WTC11 (cell line): ENCODE results near the gene LY6G5B. TPM values are rescaled to one million over a fixed set of nuclear protein-coding genes. Genes with fewer than 3 reads are reported as not detected.

Experiments
- ATAC-seq: fragments of 200-7000 bp; cut with Tn5 transposase; 2 replicates; pipeline ENCODE4 v1.10.0; 2021; ENCODE audit warnings: mild to moderate bottlenecking, moderate library complexity
- CTCF ChIA-PET: fragments of 300-600 bp; sonication (Branson Sonifier 250); formaldehyde crosslinking; loops from one replicate; lab custom pipeline; 2021; ENCODE audit warnings: antibody characterized with exemption; lab: Charles Lee
- POLR2A ChIA-PET: fragments of 350-600 bp; sonication (Branson Sonifier 250); formaldehyde crosslinking; loops from one replicate; lab custom pipeline; 2021; ENCODE audit warnings: antibody characterized with exemption; lab: Charles Lee
- DNase-seq: peaks from one replicate; pipeline ENCODE4 v3.0.0; 2021; ENCODE audit warnings: low spot score
- H3K27ac Mint-ChIP-seq: 2 replicates; pipeline ENCODE4 v1.8.0; 2021; ENCODE audit warnings: mixed read lengths
- H3K27me3 Mint-ChIP-seq: 2 replicates; pipeline ENCODE4 v1.8.0; 2021; ENCODE audit warnings: low read depth, mild to moderate bottlenecking, moderate library complexity, mixed read lengths
- H3K36me3 Mint-ChIP-seq: 2 replicates; pipeline ENCODE4 v1.8.0; 2021; ENCODE audit warnings: mixed read lengths
- H3K4me1 Mint-ChIP-seq: 2 replicates; pipeline ENCODE4 v1.8.0; 2022; ENCODE audit warnings: mixed read lengths
- H3K4me3 Mint-ChIP-seq: 2 replicates; pipeline ENCODE4 v1.8.0; 2021; ENCODE audit warnings: mild to moderate bottlenecking, moderate library complexity, mixed read lengths
- H3K9me3 Mint-ChIP-seq: 2 replicates; pipeline ENCODE4 v1.8.0; 2021; ENCODE audit warnings: mixed read lengths
- ARID4B ChIP-seq: sonication (generic); formaldehyde crosslinking; IDR thresholded peaks from 2 replicates; pipeline ENCODE4 v1.8.0; 2023; ENCODE audit warnings: missing genetic modification reagents, mild to moderate bottlenecking, borderline replicate concordance
- ATF3 ChIP-seq: sonication (generic); formaldehyde crosslinking; conservative IDR thresholded peaks from 2 replicates; pipeline ENCODE4 v1.8.1; 2022; ENCODE audit warnings: mild to moderate bottlenecking, missing genetic modification reagents
- CDX4 ChIP-seq: fragments of 250-450 bp; sonication (Bioruptor Pico); IDR thresholded peaks from 2 replicates; pipeline ENCODE4 v1.9.0; 2021; ENCODE audit warnings: moderate library complexity, mild to moderate bottlenecking, inconsistent platforms, borderline replicate concordance
- E2F1 ChIP-seq: sonication (generic); formaldehyde crosslinking; IDR thresholded peaks from 2 replicates; pipeline ENCODE4 v1.8.0; 2022; ENCODE audit warnings: mild to moderate bottlenecking, missing genetic modification reagents
- ETV6 ChIP-seq: sonication (generic); formaldehyde crosslinking; IDR thresholded peaks from 2 replicates; pipeline ENCODE4 v1.8.1; 2022; ENCODE audit warnings: mild to moderate bottlenecking, missing genetic modification reagents
- FOXJ3 ChIP-seq: sonication (generic); formaldehyde crosslinking; IDR thresholded peaks from 2 replicates; pipeline ENCODE4 v1.9.0; 2021; ENCODE audit warnings: missing genetic modification reagents, mild to moderate bottlenecking, borderline replicate concordance
- FOXP1 ChIP-seq: sonication (generic); formaldehyde crosslinking; IDR thresholded peaks from 2 replicates; pipeline ENCODE4 v1.8.0; 2022; ENCODE audit warnings: missing genetic modification reagents, mild to moderate bottlenecking, moderate library complexity, borderline replicate concordance
- GTF2I ChIP-seq: fragments of 250-450 bp; sonication (Bioruptor Pico); conservative IDR thresholded peaks from 2 replicates; pipeline ENCODE4 v1.4.0; 2021; ENCODE audit warnings: mild to moderate bottlenecking
- IRF2 ChIP-seq: sonication (generic); formaldehyde crosslinking; IDR thresholded peaks from 2 replicates; pipeline ENCODE4 v1.8.0; 2022; ENCODE audit warnings: low read depth, missing genetic modification reagents, borderline replicate concordance
- JAZF1 ChIP-seq: fragments of 250-450 bp; sonication (Bioruptor Pico); IDR thresholded peaks from 2 replicates; pipeline ENCODE4 v1.9.0; 2021; ENCODE audit warnings: moderate library complexity, mild to moderate bottlenecking, inconsistent platforms
- JUN ChIP-seq: sonication (generic); formaldehyde crosslinking; IDR thresholded peaks from 2 replicates; pipeline ENCODE4 v1.8.0; 2023; ENCODE audit warnings: mild to moderate bottlenecking, missing genetic modification reagents
- MLX ChIP-seq: sonication (generic); formaldehyde crosslinking; IDR thresholded peaks from 2 replicates; pipeline ENCODE4 v1.8.1; 2023; ENCODE audit warnings: mild to moderate bottlenecking, missing genetic modification reagents, moderate library complexity
- NR1H2 ChIP-seq: sonication (generic); formaldehyde crosslinking; IDR thresholded peaks from 2 replicates; pipeline ENCODE4 v1.9.0; 2021; ENCODE audit warnings: mild to moderate bottlenecking, moderate library complexity, missing genetic modification reagents
- NR3C1 ChIP-seq: sonication (generic); formaldehyde crosslinking; conservative IDR thresholded peaks from 2 replicates; pipeline ENCODE4 v1.8.1; 2023; ENCODE audit warnings: low read depth, mild to moderate bottlenecking, missing genetic modification reagents
- SMAD3 ChIP-seq: sonication (generic); formaldehyde crosslinking; IDR thresholded peaks from 2 replicates; pipeline ENCODE4 v1.8.0; 2022; ENCODE audit warnings: missing genetic modification reagents, mild to moderate bottlenecking, borderline replicate concordance
- SOX15 ChIP-seq: fragments of 250-450 bp; sonication (Bioruptor Pico); IDR thresholded peaks from 2 replicates; pipeline ENCODE4 v1.9.0; 2021; ENCODE audit warnings: mild to moderate bottlenecking
- STAT6 ChIP-seq: sonication (generic); formaldehyde crosslinking; conservative IDR thresholded peaks from 2 replicates; pipeline ENCODE4 v1.8.1; 2023; ENCODE audit warnings: mild to moderate bottlenecking, low read depth, missing genetic modification reagents, moderate library complexity
- TEAD1 ChIP-seq: sonication (generic); formaldehyde crosslinking; IDR thresholded peaks from 2 replicates; pipeline ENCODE4 v1.8.0; 2022; ENCODE audit warnings: mild to moderate bottlenecking, missing genetic modification reagents
- ZNF396 ChIP-seq: fragments of 250-450 bp; sonication (Bioruptor Pico); IDR thresholded peaks from 2 replicates; pipeline ENCODE4 v1.8.0; 2021; ENCODE audit warnings: mild to moderate bottlenecking, moderate library complexity, borderline replicate concordance
- total RNA-seq: library from RNA; stranded (reverse); gene quantifications from 3 replicates; pipeline ENCODE4 v1.2.3, GENCODE V29; 2021

Gene LY6G5B
- total RNA-seq, 1 experiment from 2014 or later, result 15.7 TPM

GRCh38 chr6:31692353-31692752 lies 22.6 kb downstream of the LY6G5B start:
- H3K36me3 Mint-ChIP-seq, result peaks cover 23% of the 10 kb centered on the region
- H3K27me3 Mint-ChIP-seq, result no peaks in the 10 kb centered on the region
- DNase-seq (no peak), ATAC-seq (no peak)
- no peak for TF ChIP-seq IRF2
- no peak for TF ChIP-seq SOX15 (CRISPR knock-in tag)
- TF ChIP-seq ATF3, result no peak
- TF ChIP-seq STAT6, result no peak
- no peak for TF ChIP-seq TEAD1 (CRISPR knock-in tag)
- no peak for TF ChIP-seq GTF2I
- TF ChIP-seq NR3C1 (CRISPR knock-in tag), result no peak
- TF ChIP-seq ZNF396 (CRISPR knock-in tag), result no peak
- TF ChIP-seq NR1H2, result no peak
- H3K4me3 Mint-ChIP-seq, result no peak overlapping the region
- no peaks in the 10 kb centered on the region for H3K4me1 Mint-ChIP-seq
- ChIA-PET CTCF (no interaction called here), POLR2A (interaction anchor here (0.5 kb wide), 1 partner anchor 112 kb away, joined by 3 read pairs; no protein-coding TSS in a partner anchor)
- no peaks in the 10 kb centered on the region for H3K9me3 Mint-ChIP-seq
- H3K27ac Mint-ChIP-seq, result no peak overlapping the region

- DNase-seq (no peak), ATAC-seq (no peak)
- no peaks in the 10 kb centered on the region for H3K4me1 Mint-ChIP-seq
- no peak overlapping the region for H3K27ac Mint-ChIP-seq
- no peak overlapping the region for H3K4me3 Mint-ChIP-seq
- TF ChIP-seq CDX4, result no peak
- TF ChIP-seq JAZF1 (CRISPR knock-in tag), result no peak
- TF ChIP-seq E2F1, result no peak
- no peak for TF ChIP-seq TEAD1 (CRISPR knock-in tag)
- no peak for TF ChIP-seq MLX
- TF ChIP-seq FOXJ3 (CRISPR knock-in tag), result no peak
- no peak for TF ChIP-seq JUN (CRISPR knock-in tag)
- no peak for TF ChIP-seq ARID4B (CRISPR knock-in tag)
- TF ChIP-seq FOXP1 (CRISPR knock-in tag), result no peak
- no peak for TF ChIP-seq ETV6 (CRISPR knock-in tag)
- TF ChIP-seq GTF2I, result no peak
- TF ChIP-seq SMAD3 (CRISPR knock-in tag), result no peak
- H3K27me3 Mint-ChIP-seq, result no peaks in the 10 kb centered on the region
- no peaks in the 10 kb centered on the region for H3K9me3 Mint-ChIP-seq
- POLR2A ChIA-PET, result interaction anchor here (0.5 kb wide), 1 partner anchor 112 kb away, joined by 3 read pairs; no protein-coding TSS in a partner anchor
- CTCF ChIA-PET, result no interaction called here
- peaks cover 21% of the 10 kb centered on the region for H3K36me3 Mint-ChIP-seq
These were observed 23.1 kb downstream of the LY6G5B start for GRCh38 chr6:31692886-31693285.
